NCI-H2171 (cell line): ENCODE measurements around the gene SIN3A.
"Not testable (repeated sequence)": the region's sequence is repeated elsewhere in the genome, so short reads cannot be mapped to it uniquely, and the experiment has no call there.

ENCODE experiments used
- DNase-seq: peaks from one replicate; lab custom pipeline; 2025; lab: John Stamatoyannopoulos, UW

The SIN3A gene

GRCh38 chr15:75356517-75356916 is 95.0 kb downstream of the SIN3A start:
- no peak for DNase-seq

GRCh38 chr15:75356006-75356405 is 95.5 kb downstream of the SIN3A start:
- DNase-seq: no peak

- no peak for DNase-seq
These were observed 96.1 kb downstream of the SIN3A start for GRCh38 chr15:75355369-75355768.

GRCh38 chr15:75354454-75354853 is 97.0 kb downstream of the SIN3A start:
- no peak for DNase-seq

GRCh38 chr15:75353604-75354003 is 97.9 kb downstream of the SIN3A start:
- DNase-seq: no peak

GRCh38 chr15:75352186-75353080 is 99.1 kb downstream of the SIN3A start:
- no peak for DNase-seq

GRCh38 chr15:75350601-75351361 is 100.7 kb downstream of the SIN3A start:
- no peak for DNase-seq

- no peak for DNase-seq
These were observed 101.5 kb downstream of the SIN3A start for GRCh38 chr15:75349851-75350588.

- not testable (repeated sequence) for DNase-seq
These were observed 102.2 kb downstream of the SIN3A start for GRCh38 chr15:75349351-75349669.

- DNase-seq: no peak
These were observed 102.7 kb downstream of the SIN3A start for GRCh38 chr15:75348562-75349350.

- DNase-seq: no peak
These were observed 103.4 kb downstream of the SIN3A start for GRCh38 chr15:75348034-75348561.

- DNase-seq: peak; percentile 59
These were observed 104.1 kb downstream of the SIN3A start for GRCh38 chr15:75347222-75348033.

GRCh38 chr15:75346796-75347221 is 104.7 kb downstream of the SIN3A start, which contains the start of gene NEIL1:
Gene NEIL1, plus strand, starts transcription at chr15:75347039. Its CDS starts 1,867 bp downstream, at chr15:75348906.
- no peak for DNase-seq

GRCh38 chr15:75343953-75344352 is 107.5 kb downstream of the SIN3A start:
- not testable (repeated sequence) for DNase-seq

GRCh38 chr15:75342221-75342620 is 109.3 kb downstream of the SIN3A start:
- DNase-seq: no peak

- no peak for DNase-seq
These were observed 111.8 kb downstream of the SIN3A start for GRCh38 chr15:75339531-75340240.

GRCh38 chr15:75338661-75339240 is 112.7 kb downstream of the SIN3A start:
- no peak for DNase-seq

- DNase-seq: peak; percentile 97
These were observed 115.7 kb downstream of the SIN3A start, which contains the start of gene COMMD4 for GRCh38 chr15:75335705-75336355. Gene COMMD4, plus strand, starts transcription at chr15:75336063. Its CDS starts 27 bp downstream, at chr15:75336090.

- no peak for DNase-seq
These were observed 116.2 kb downstream of the SIN3A start for GRCh38 chr15:75335313-75335704.
